Measurements from ENCODE around the gene ALB. TPM values are rescaled to one million over a fixed set of nuclear protein-coding genes. Genes with fewer than 3 reads are reported as not detected.

Gene ALB
- total RNA-seq, 2 donors from 2014 or later: not detected

DNA sequence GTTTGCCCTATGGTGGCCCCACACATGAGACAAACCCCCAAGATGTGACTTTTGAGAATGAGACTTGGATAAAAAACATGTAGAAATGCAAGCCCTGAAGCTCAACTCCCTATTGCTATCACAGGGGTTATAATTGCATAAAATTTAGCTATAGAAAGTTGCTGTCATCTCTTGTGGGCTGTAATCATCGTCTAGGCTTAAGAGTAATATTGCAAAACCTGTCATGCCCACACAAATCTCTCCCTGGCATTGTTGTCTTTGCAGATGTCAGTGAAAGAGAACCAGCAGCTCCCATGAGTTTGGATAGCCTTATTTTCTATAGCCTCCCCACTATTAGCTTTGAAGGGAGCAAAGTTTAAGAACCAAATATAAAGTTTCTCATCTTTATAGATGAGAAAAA lies 14.6 kb downstream of the ALB start:
- no peaks in the 10 kb centered on the region for H3K9me3 Mint-ChIP-seq
- DNase-seq (ENCODE audit: low spot score in 2 of 2) (no peak), ATAC-seq (no peak)
- H3K36me3 Mint-ChIP-seq: no peaks in the 10 kb centered on the region
- H3K27ac Mint-ChIP-seq: no peak overlapping the region

DNA sequence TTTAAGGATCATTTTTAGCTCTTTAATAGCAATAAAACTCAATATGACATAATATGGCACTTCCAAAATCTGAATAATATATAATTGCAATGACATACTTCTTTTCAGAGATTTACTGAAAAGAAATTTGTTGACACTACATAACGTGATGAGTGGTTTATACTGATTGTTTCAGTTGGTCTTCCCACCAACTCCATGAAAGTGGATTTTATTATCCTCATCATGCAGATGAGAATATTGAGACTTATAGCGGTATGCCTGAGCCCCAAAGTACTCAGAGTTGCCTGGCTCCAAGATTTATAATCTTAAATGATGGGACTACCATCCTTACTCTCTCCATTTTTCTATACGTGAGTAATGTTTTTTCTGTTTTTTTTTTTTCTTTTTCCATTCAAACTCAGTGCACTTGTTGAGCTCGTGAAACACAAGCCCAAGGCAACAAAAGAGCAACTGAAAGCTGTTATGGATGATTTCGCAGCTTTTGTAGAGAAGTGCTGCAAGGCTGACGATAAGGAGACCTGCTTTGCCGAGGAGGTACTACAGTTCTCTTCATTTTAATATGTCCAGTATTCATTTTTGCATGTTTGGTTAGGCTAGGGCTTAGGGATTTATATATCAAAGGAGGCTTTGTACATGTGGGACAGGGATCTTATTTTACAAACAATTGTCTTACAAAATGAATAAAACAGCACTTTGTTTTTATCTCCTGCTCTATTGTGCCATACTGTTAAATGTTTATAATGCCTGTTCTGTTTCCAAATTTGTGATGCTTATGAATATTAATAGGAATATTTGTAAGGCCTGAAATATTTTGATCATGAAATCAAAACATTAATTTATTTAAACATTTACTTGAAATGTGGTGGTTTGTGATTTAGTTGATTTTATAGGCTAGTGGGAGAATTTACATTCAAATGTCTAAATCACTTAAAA lies 15.3 kb downstream of the ALB start:
- no peak for ATAC-seq
- Mint-ChIP-seq H3K36me3 (no peaks in the 10 kb centered on the region), H3K27ac (peak overlapping the region in 1 of 2 donors; percentile 65), H3K9me3 (no peaks in the 10 kb centered on the region)
- DNase-seq (ENCODE audit: low spot score in 2 of 2): no peak

DNA sequence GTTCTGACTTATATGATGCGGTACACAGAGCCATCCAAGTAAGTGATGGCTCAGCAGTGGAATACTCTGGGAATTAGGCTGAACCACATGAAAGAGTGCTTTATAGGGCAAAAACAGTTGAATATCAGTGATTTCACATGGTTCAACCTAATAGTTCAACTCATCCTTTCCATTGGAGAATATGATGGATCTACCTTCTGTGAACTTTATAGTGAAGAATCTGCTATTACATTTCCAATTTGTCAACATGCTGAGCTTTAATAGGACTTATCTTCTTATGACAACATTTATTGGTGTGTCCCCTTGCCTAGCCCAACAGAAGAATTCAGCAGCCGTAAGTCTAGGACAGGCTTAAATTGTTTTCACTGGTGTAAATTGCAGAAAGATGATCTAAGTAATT lies 16.5 kb downstream of the ALB start:
- no peak for ATAC-seq
- no peak for DNase-seq (ENCODE audit: low spot score in 2 of 2)
- Mint-ChIP-seq H3K9me3 (no peaks in the 10 kb centered on the region), H3K27ac (no peak overlapping the region), H3K36me3 (no peaks in the 10 kb centered on the region)

DNA sequence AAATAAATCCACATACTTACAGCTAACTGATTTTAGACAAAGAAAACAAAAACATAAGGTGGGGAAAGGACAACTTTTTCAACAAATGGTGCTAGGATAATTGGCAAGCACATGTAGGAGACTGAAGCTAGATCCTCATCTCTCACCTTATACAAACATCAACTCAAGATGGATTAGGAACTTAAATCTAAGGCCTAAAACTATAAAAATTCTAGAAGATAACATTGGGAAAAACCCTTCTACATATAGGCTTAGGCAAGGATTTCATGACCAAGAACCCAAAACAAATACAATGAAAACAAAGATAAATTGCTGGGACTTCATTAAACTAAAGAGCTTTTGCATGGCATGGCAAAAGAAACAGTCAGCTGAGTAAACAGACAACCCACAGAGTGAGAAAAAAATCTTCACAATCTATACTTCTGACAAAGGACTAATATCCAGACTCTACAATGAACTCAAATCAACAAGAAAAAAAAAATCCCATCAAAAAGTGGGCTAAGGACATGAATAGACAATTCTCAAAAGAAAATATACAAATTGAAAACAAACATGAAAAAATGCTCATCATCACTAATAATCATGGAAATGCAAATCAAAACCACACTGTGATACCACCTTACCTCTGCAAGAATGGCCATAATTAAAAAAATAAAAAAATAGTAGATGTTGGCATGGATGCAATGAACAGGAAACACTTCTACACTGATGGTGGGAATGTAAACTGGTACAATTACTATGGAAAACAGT lies 17.8 kb downstream of the ALB start:
- DNase-seq (ENCODE audit: low spot score in 2 of 2): no peak
- Mint-ChIP-seq H3K36me3 (no peaks in the 10 kb centered on the region), H3K27ac (no peak overlapping the region), H3K9me3 (no peaks in the 10 kb centered on the region)
- ATAC-seq: no peak

DNA sequence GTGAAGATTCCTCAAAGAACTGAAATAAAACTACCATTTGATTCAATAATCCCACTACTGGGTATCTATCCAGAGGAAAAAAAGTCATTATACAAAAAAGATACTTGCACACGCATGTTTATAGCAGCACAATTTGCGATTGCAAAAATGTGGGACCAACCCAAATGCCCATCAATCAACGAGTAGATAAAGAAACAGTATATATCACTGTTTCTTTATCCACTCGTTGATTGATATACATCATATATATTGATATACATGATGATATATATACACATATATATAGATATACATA lies 18.3 kb downstream of the ALB start:
- no peaks in the 10 kb centered on the region for H3K36me3 Mint-ChIP-seq
- H3K27ac Mint-ChIP-seq: no peak overlapping the region
- ATAC-seq (no peak), DNase-seq (ENCODE audit: low spot score in 2 of 2) (no peak)
- H3K9me3 Mint-ChIP-seq: no peaks in the 10 kb centered on the region

DNA sequence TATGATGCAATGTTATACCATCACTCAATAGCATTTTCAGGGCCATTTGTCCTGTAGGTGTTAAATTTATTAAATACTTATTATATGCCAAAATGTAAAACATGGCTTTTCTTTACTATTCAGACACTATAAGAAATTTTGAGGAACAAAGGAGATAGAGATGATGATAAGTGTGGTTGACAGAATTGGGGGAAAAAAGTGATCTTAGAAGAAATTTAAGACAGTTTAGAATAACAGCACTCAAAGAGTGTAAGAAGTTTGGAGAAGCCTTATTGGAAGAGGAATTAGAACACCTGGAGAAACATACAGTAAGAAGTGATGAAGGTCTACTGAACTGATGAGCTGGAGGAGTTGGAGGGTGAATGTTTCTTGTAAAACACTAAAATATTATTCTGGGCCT lies 19.1 kb downstream of the ALB start:
- no peak for DNase-seq (ENCODE audit: low spot score in 2 of 2)
- ATAC-seq: no peak
- Mint-ChIP-seq H3K9me3 (no peaks in the 10 kb centered on the region), H3K27ac (no peak overlapping the region), H3K36me3 (no peaks in the 10 kb centered on the region)

DNA sequence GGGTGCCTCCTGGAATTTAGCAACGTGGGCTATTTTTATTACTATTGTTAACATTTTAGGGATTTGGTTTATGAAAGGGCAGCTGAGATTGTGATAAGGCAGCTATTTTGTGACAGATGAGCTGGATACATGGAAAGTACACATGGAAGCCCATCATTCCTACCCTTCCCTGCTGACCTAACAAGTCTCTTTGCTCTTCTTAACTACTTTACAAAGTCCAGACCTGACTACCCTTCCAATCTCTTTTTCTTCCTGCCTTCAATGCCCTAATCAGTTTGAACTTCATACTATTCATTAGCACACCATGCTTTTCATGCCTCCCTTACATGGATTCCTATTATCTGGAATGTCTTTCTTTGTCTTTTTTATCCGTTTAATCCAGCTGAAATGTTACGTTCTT lies 22.6 kb downstream of the ALB start:
- no peak for ATAC-seq
- H3K36me3 Mint-ChIP-seq: no peaks in the 10 kb centered on the region

DNA sequence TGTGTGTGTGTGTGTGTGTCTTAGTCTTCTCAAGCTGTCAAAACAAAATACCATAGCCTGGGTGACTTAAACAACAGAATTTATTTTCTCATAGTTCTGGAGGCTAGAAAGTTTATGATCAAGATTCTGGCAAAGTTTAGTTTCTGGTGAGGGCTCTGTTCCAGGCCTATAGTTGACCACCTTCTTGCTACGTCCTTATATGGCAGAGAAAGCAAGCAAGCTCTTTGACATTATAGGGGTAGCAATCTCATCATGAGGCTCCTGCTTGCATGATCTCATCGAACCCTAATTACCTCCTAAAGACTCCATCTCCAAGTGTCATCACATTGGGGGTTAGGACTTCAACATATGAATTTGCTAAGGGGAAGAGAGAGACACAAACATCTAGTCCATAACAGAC lies 25.0 kb downstream of the ALB start:
- H3K27ac Mint-ChIP-seq: no peak overlapping the region
- DNase-seq (ENCODE audit: low spot score in 2 of 2) (no peak), ATAC-seq (no peak)
- no peaks in the 10 kb centered on the region for H3K36me3 Mint-ChIP-seq
- H3K9me3 Mint-ChIP-seq: no peaks in the 10 kb centered on the region

More for the DNA sequence above, 22.6 kb downstream of the ALB start:
- H3K9me3 Mint-ChIP-seq: no peaks in the 10 kb centered on the region
- no peak overlapping the region for H3K27ac Mint-ChIP-seq
- DNase-seq (ENCODE audit: low spot score in 2 of 2): no peak

DNA sequence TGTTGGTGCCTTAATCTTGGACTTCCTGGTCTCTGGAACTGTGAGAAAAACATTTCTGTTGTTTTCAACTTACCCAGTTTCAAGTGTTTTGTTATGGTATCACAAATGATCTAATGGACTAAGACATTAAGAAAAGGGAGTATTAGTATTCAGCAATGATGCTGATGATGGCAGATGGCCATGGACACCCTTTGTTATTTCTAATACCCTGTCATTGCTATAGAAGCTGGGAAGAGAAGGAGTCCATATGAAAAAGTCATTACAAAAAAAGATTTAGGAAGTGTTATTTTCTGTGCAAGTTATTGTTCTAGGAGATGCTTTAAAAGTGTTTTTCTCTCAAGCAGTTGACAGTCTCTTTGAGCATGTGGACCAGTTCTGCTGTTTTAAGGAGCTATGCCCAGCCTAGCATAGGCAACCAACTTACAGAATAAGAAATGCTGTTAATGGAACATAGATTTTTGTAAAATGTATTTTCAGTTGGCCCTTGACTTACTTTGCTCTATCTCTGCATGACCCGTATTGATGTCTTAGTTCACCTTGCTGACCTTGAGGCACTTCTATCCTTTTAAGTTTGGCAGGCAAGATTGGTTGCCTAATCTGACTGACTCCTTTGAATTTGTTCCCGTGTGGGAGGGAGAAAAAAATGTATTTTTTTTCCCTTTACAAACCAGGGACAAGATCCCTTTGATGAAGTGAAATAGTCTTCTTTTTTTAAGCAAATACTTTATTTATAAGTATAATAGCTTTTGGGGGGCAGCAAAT lies 25.9 kb downstream of the ALB start:
- H3K9me3 Mint-ChIP-seq: no peaks in the 10 kb centered on the region
- no peak for DNase-seq (ENCODE audit: low spot score in 2 of 2)

DNA sequence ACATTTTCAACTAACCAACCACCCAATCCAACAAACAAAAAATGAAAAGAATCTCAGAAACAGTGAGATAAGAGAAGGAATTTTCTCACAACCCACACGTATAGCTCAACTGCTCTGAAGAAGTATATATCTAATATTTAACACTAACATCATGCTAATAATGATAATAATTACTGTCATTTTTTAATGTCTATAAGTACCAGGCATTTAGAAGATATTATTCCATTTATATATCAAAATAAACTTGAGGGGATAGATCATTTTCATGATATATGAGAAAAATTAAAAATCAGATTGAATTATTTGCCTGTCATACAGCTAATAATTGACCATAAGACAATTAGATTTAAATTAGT lies 27.7 kb downstream of the ALB start:
- H3K36me3 Mint-ChIP-seq: no peaks in the 10 kb centered on the region
- ATAC-seq (no peak), DNase-seq (ENCODE audit: low spot score in 2 of 2) (no peak)
- H3K27ac Mint-ChIP-seq: no peak overlapping the region
- no peaks in the 10 kb centered on the region for H3K9me3 Mint-ChIP-seq

More for the DNA sequence above, 25.9 kb downstream of the ALB start:
- no peaks in the 10 kb centered on the region for H3K36me3 Mint-ChIP-seq
- no peak for ATAC-seq
- H3K27ac Mint-ChIP-seq: no peak overlapping the region

DNA sequence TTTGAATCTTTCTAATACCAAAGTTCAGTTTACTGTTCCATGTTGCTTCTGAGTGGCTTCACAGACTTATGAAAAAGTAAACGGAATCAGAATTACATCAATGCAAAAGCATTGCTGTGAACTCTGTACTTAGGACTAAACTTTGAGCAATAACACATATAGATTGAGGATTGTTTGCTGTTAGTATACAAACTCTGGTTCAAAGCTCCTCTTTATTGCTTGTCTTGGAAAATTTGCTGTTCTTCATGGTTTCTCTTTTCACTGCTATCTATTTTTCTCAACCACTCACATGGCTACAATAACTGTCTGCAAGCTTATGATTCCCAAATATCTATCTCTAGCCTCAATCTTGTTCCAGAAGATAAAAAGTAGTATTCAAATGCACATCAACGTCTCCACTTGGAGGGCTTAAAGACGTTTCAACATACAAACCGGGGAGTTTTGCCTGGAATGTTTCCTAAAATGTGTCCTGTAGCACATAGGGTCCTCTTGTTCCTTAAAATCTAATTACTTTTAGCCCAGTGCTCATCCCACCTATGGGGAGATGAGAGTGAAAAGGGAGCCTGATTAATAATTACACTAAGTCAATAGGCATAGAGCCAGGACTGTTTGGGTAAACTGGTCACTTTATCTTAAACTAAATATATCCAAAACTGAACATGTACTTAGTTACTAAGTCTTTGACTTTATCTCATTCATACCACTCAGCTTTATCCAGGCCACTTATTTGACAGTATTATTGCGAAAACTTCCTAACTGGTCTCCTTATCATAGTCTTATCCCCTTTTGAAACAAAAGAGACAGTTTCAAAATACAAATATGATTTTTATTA lies 28.3 kb downstream of the ALB start:
- no peak for ATAC-seq
- H3K9me3 Mint-ChIP-seq: no peaks in the 10 kb centered on the region
- H3K36me3 Mint-ChIP-seq: no peaks in the 10 kb centered on the region
- H3K27ac Mint-ChIP-seq: no peak overlapping the region
- DNase-seq (ENCODE audit: low spot score in 2 of 2): no peak

DNA sequence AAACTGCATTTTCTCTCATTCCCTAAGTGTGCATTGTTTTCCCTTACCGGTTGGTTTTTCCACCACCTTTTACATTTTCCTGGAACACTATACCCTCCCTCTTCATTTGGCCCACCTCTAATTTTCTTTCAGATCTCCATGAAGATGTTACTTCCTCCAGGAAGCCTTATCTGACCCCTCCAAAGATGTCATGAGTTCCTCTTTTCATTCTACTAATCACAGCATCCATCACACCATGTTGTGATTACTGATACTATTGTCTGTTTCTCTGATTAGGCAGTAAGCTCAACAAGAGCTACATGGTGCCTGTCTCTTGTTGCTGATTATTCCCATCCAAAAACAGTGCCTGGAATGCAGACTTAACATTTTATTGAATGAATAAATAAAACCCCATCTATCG lies 29.1 kb downstream of the ALB start:
- ATAC-seq (no peak), DNase-seq (ENCODE audit: low spot score in 2 of 2) (no peak)
- no peak overlapping the region for H3K27ac Mint-ChIP-seq
- H3K36me3 Mint-ChIP-seq: no peaks in the 10 kb centered on the region
- H3K9me3 Mint-ChIP-seq: no peaks in the 10 kb centered on the region

DNA sequence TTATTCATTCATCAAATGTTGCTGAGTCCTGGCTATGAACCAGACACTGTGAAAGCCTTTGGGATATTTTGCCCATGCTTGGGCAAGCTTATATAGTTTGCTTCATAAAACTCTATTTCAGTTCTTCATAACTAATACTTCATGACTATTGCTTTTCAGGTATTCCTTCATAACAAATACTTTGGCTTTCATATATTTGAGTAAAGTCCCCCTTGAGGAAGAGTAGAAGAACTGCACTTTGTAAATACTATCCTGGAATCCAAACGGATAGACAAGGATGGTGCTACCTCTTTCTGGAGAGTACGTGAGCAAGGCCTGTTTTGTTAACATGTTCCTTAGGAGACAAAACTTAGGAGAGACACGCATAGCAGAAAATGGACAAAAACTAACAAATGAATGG lies 30.2 kb downstream of the ALB start:
- Mint-ChIP-seq H3K36me3 (no peaks in the 10 kb centered on the region), H3K9me3 (no peaks in the 10 kb centered on the region), H3K27ac (no peak overlapping the region)
- DNase-seq (ENCODE audit: low spot score in 2 of 2) (no peak), ATAC-seq (no peak)

DNA sequence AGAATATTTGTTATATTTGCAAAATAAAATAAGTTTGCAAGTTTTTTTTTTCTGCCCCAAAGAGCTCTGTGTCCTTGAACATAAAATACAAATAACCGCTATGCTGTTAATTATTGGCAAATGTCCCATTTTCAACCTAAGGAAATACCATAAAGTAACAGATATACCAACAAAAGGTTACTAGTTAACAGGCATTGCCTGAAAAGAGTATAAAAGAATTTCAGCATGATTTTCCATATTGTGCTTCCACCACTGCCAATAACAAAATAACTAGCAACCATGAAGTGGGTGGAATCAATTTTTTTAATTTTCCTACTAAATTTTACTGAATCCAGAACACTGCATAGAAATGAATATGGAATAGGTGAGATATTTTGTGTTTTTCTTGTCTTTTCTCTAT lies 31.9 kb downstream of the ALB start, which contains the start of gene AFP:
Gene AFP, plus strand, starts transcription at position 238 of the 400 bp plus-strand sequence. Its CDS starts 42 bp downstream, at position 280.
- H3K9me3 Mint-ChIP-seq: no peaks in the 10 kb centered on the region
- ATAC-seq: no peak
- H3K27ac Mint-ChIP-seq: no peak within 1 kb of the TSS
- no peaks in the 10 kb centered on the region for H3K36me3 Mint-ChIP-seq
- DNase-seq (ENCODE audit: low spot score in 2 of 2): no peak

DNA sequence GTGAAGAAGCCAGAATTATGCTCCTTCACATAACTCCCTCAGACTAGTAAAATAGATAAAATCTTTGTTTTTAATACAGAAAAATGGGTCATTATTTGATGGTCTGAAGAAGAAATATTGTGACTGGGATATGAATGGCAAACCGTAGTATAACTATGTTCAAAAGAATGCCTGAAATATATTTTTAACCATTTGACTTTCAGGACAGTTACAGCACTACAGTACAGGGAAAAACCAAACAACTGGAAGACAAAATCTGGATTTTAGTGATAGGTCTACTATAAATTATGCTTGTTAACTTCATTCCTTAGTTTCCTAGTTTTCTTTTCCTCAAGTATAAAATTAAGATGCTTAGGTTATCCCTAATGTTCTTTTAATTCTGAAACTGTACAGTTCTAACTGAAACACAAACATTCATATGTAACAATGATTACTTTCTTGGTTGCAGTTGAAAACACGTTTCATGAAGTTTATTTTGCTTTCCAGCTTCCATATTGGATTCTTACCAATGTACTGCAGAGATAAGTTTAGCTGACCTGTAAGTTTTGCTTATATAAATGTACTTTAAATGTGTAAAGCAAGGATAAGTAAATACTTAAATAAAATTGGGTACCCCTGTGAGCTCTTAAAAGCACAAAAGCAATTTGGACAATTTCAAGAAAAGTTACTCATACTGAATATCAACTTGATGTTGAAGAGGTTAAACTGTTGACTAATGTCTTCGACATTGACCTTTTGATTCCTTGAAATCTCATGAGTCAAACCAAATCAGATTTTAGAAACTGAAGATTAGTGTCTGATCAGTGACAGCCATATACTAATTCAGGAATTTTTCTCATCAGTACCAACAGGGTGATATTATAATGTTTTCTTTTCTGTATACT lies 32.8 kb downstream of the ALB start:
- H3K36me3 Mint-ChIP-seq: no peaks in the 10 kb centered on the region
- no peak overlapping the region for H3K27ac Mint-ChIP-seq
- DNase-seq (ENCODE audit: low spot score in 2 of 2) (no peak), ATAC-seq (no peak)
- H3K9me3 Mint-ChIP-seq: no peaks in the 10 kb centered on the region

DNA sequence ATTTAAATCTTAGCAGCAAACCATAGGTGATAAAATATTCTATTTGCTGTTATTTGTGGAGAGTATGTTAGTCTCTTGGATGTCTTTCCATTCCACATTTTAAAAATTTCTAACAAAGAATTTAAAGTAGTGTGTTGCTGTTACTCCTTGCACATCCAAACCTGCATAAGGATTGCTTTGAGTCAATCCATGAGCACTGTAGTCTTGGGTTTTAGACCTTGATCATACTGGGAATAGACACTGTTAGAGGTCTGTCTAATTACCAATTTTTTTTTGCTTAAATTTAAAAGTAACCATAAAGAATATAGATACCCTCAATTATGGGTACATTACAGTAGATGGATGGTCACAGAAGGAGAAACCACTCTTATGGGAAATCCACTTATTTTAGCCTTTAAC lies 33.5 kb downstream of the ALB start:
- Mint-ChIP-seq H3K36me3 (no peaks in the 10 kb centered on the region), H3K9me3 (no peaks in the 10 kb centered on the region), H3K27ac (no peak overlapping the region)
- no peak for DNase-seq (ENCODE audit: low spot score in 2 of 2)
- ATAC-seq: no peak

All from activated naive CD4-positive, alpha-beta T cell treated with anti-CD3 and anti-CD28 coated beads, Interleukin-2, amount 50 U/mL, for 72 hours (primary cell).